Measurements from ENCODE around the gene AGPAT1. TPM values are rescaled to one million over a fixed set of nuclear protein-coding genes. Genes with fewer than 3 reads are reported as not detected.

Gene AGPAT1
- total and polyA plus RNA-seq, 2 of the 13 experiments (the other 11 are each of a cell fraction or from before 2014, with no cell fraction given), result 51.3 to 139 TPM

GRCh38 chr6:32118782-32119628 lies 56.9 kb downstream of the AGPAT1 start (continued):
- TF ChIP-seq HOXA5 (CRISPR knock-in tag; IDR thresholded peaks at IDR 0.05), result peak; percentile 93
- TF ChIP-seq ZNF556 (CRISPR knock-in tag; IDR thresholded peaks at IDR 0.05; ENCODE audit: borderline replicate concordance), result peak; percentile 53; the same call in 1 of the 2 replicates
- 0 out of 2 replicates have a peak, but pooled peaks have one; percentile 52 for TF ChIP-seq ZNF552 (CRISPR knock-in tag; IDR thresholded peaks at IDR 0.05; ENCODE audit: borderline replicate concordance)
- no peak for TF ChIP-seq PBX3 (CRISPR knock-in tag; IDR thresholded peaks at IDR 0.05; ENCODE audit: borderline replicate concordance)
- peak; percentile 82 for TF ChIP-seq ZNF331 (CRISPR knock-in tag; IDR thresholded peaks at IDR 0.05)
- no peak for TF ChIP-seq NPAS2 (CRISPR knock-in tag; IDR thresholded peaks at IDR 0.05; ENCODE audit: borderline replicate concordance)
- TF ChIP-seq ZNF644 (CRISPR knock-in tag; IDR thresholded peaks at IDR 0.05; ENCODE audit: low read depth), result peak; percentile 40; the same call in 1 of the 2 replicates
- 0 out of 2 replicates have a peak, but pooled peaks have one; percentile 64 for TF ChIP-seq ZNF34 (CRISPR knock-in tag; IDR thresholded peaks at IDR 0.05; ENCODE audit: borderline replicate concordance)
- TF ChIP-seq ZNF746 (CRISPR knock-in tag; IDR thresholded peaks at IDR 0.05), result 0 out of 2 replicates have a peak, but pooled peaks have one; percentile 43
- peak; percentile 56 for TF ChIP-seq HOXA3 (CRISPR knock-in tag; IDR thresholded peaks at IDR 0.05)
- 0 out of 2 replicates have a peak, but pooled peaks have one; percentile 59 for TF ChIP-seq E2F2 (CRISPR knock-in tag; IDR thresholded peaks at IDR 0.05; ENCODE audit: borderline replicate concordance)
- TF ChIP-seq TFDP1 (CRISPR knock-in tag; IDR thresholded peaks at IDR 0.05; ENCODE audit: borderline replicate concordance), result peak; percentile 47; the same call in 1 of the 2 replicates
- peak; percentile 54; the same call in 1 of the 2 replicates for TF ChIP-seq FOXP4 (CRISPR knock-in tag; IDR thresholded peaks at IDR 0.05)
- TF ChIP-seq ZNF232 (CRISPR knock-in tag; IDR thresholded peaks at IDR 0.05; ENCODE audit: borderline replicate concordance), result peak; percentile 89; the same call in 1 of the 2 replicates
- no peak for TF ChIP-seq FUBP1 (CRISPR knock-in tag; IDR thresholded peaks at IDR 0.05; ENCODE audit: borderline replicate concordance)
- no peak for TF ChIP-seq ZNF280D (CRISPR knock-in tag; IDR thresholded peaks at IDR 0.05)
